K562 (cell line): ENCODE results near the gene NCKAP1. TPM values are rescaled to one million over a fixed set of nuclear protein-coding genes. Genes with fewer than 3 reads are reported as not detected.
"Not testable (repeated sequence)": the region's sequence is repeated elsewhere in the genome, so short reads cannot be mapped to it uniquely, and the experiment has no call there.

ENCODE experiments used
- ATAC-seq: fragments of 200-7000 bp; cut with Tn5 transposase; 3 replicates; pipeline ENCODE4 v1.9.1; 2020; ENCODE audit warnings: moderate library complexity
- BruUV-seq: library from RNA; stranded (reverse); fragments of 400-500 nt; replicated peaks from 2 replicates; lab custom pipeline; 2021; lab: Mats Ljungman, UMichigan
- CTCF ChIA-PET: fragments of 300-600 bp; formaldehyde crosslinking; extraction: SDS; loops from one replicate; lab custom pipeline; 2021; ENCODE audit warnings: low intra/inter-chr PET ratio; lab: Yijun Ruan, JAX
- POLR2A ChIA-PET: fragments of 300-600, 350-650 bp; sonication (Branson Sonifier 250); formaldehyde crosslinking; extraction: SDS; loops from one replicate; lab custom pipeline; 2021; ENCODE audit warnings: antibody characterized with exemption, inconsistent platforms; lab: Yijun Ruan, JAX
- DNase-seq, 4 experiments: peaks; one replicate each; pipeline versions ENCODE4 v3.0.0 to v3.0.0-alpha.2; 2011 to 2018; ENCODE audit warnings: low spot score in 3 of 4, mixed read lengths in 3 of 4; ENCODE audit errors: extremely low read depth in 1 of 4
- FAIRE-seq: peaks from 2 replicates; lab custom pipeline; 2011; peaks lifted over from hg19 to GRCh38; lab: Jason Lieb, UNC
- H2AFZ ChIP-seq: 2 replicates; pipeline ENCODE4 v1.6.0; 2011; ENCODE audit warnings: low read depth, low read length, control low read depth, inconsistent platforms
- H3K27ac ChIP-seq: fragments of 200-600 bp; 3 replicates; pipeline ENCODE4 v1.8.0; 2011; ENCODE audit warnings: low read depth, mild to moderate bottlenecking, control low read depth, inconsistent platforms, low read length, moderate library complexity, mixed read lengths; ENCODE audit errors: extremely low read depth
- H3K27me3 ChIP-seq, 2 experiments: fragments of 300-600 bp in 1 of 2; 2 replicates in 1 of 2; 3 replicates in 1 of 2; pipeline versions ENCODE4 v1.6.0 to v1.8.0; 2011; ENCODE audit warnings: inconsistent platforms in 2 of 2, low read length in 2 of 2, mild to moderate bottlenecking in 1 of 2, mixed read lengths in 1 of 2, moderate library complexity in 1 of 2; ENCODE audit not compliant: control insufficient read depth in 2 of 2, insufficient read depth in 2 of 2
- H3K36me3 ChIP-seq: fragments of 300-600 bp; 3 replicates; pipeline ENCODE4 v1.8.0; 2011; ENCODE audit warnings: mild to moderate bottlenecking, low read length, inconsistent platforms; ENCODE audit not compliant: control insufficient read depth, insufficient read depth
- H3K4me1 ChIP-seq, 2 experiments: fragments of 200-600 bp in 1 of 2; replicated peaks in 1 of 2; 2 replicates in 1 of 2; 3 replicates in 1 of 2; pipeline versions ENCODE4 v1.5.1 to v1.8.0; 2011; ENCODE audit warnings: inconsistent platforms in 2 of 2, low read length in 2 of 2, mild to moderate bottlenecking in 1 of 2, mixed read lengths in 1 of 2, moderate library complexity in 1 of 2; ENCODE audit not compliant: control insufficient read depth in 2 of 2, insufficient read depth in 2 of 2
- H3K4me2 ChIP-seq: 2 replicates; pipeline ENCODE4 v1.6.1; 2011; ENCODE audit warnings: low read length, control low read depth, inconsistent platforms, mixed read lengths; ENCODE audit not compliant: insufficient read depth
- H3K4me3 ChIP-seq: fragments of 200-600 bp; sonication (generic), shearing (Covaris generic); 2 replicates; pipeline ENCODE4 v1.5.1; 2016; ENCODE audit warnings: control low read depth, inconsistent platforms
- H3K79me2 ChIP-seq: fragments of 200-600 bp; 3 replicates; pipeline ENCODE4 v1.8.0; 2011; ENCODE audit warnings: low read length, inconsistent platforms; ENCODE audit not compliant: control insufficient read depth, insufficient read depth
- H3K9ac ChIP-seq, 2 experiments: 2 replicates each; pipeline versions ENCODE4 v1.6.0 to v1.6.1; 2011; ENCODE audit warnings: low read depth in 2 of 2, low read length in 2 of 2, control low read depth in 1 of 2, inconsistent platforms in 1 of 2, mild to moderate bottlenecking in 1 of 2, mixed read lengths in 1 of 2; ENCODE audit not compliant: insufficient read depth in 1 of 2
- H3K9me1 ChIP-seq: one replicate; pipeline ENCODE4 v1.6.0; 2011; ENCODE audit warnings: inconsistent platforms, mild to moderate bottlenecking, low read length, moderate library complexity; ENCODE audit not compliant: control insufficient read depth, insufficient read depth
- H3K9me3 ChIP-seq: replicated peaks from 2 replicates; pipeline ENCODE4 v1.5.1; 2011; ENCODE audit warnings: low read depth, low read length, inconsistent platforms; ENCODE audit not compliant: control insufficient read depth, insufficient read depth
- H4K20me1 ChIP-seq: replicated peaks from 2 replicates; pipeline ENCODE4 v1.6.1; 2011; ENCODE audit warnings: low read length, inconsistent platforms, mixed read lengths; ENCODE audit not compliant: control insufficient read depth, insufficient read depth
- C11orf30 ChIP-seq: fragments of 450-650 bp; IDR thresholded peaks from 2 replicates; pipeline ENCODE4 v1.6.1; 2016; ENCODE audit warnings: low read depth, mild to moderate bottlenecking
- KDM2B ChIP-seq: fragments of 250-450 bp; sonication (Bioruptor Pico); IDR thresholded peaks from 2 replicates; pipeline ENCODE4 v1.8.0; 2021; ENCODE audit warnings: mild to moderate bottlenecking, moderate library complexity
- MAFF ChIP-seq: IDR thresholded peaks from 2 replicates; pipeline ENCODE4 v1.6.1; 2012; ENCODE audit warnings: low read length, improper control_type of control experiment
- MAFG ChIP-seq: fragments of 450-650 bp; conservative IDR thresholded peaks from 2 replicates; pipeline ENCODE4 v1.6.1; 2016; ENCODE audit warnings: missing genetic modification characterization, missing compliant biosample characterization
- MAFK ChIP-seq: IDR thresholded peaks from 2 replicates; pipeline ENCODE4 v1.6.1; 2011; ENCODE audit warnings: low read length, improper control_type of control experiment
- MCM5 ChIP-seq: fragments of 450-650 bp; IDR thresholded peaks from 2 replicates; pipeline ENCODE4 v1.6.1; 2016; ENCODE audit warnings: low read depth
- NBN ChIP-seq: fragments of 450-650 bp; IDR thresholded peaks from 2 replicates; pipeline ENCODE4 v1.6.1; 2016; ENCODE audit warnings: low read depth, mild to moderate bottlenecking
- PHB2 ChIP-seq: fragments of 450-650 bp; IDR thresholded peaks from 2 replicates; pipeline ENCODE4 v1.6.1; 2017; ENCODE audit warnings: low read depth
- TCFL5 ChIP-seq: fragments of 250-450 bp; sonication (Bioruptor Pico); conservative IDR thresholded peaks from 2 replicates; pipeline ENCODE4 v1.6.1; 2021; ENCODE audit warnings: mild to moderate bottlenecking, moderate library complexity, matching md5 sums
- ZNF316 ChIP-seq: fragments of 450-650 bp; IDR thresholded peaks from 2 replicates; pipeline ENCODE4 v1.6.1; 2016
- ZNF561 ChIP-seq: fragments of 450-650 bp; formaldehyde crosslinking; conservative IDR thresholded peaks from 2 replicates; pipeline ENCODE4 v1.4.0; 2020; ENCODE audit warnings: mild to moderate bottlenecking, moderate library complexity
- WGBS: fragments of 100-300 bp; shearing (Covaris generic); methylation state at CpG from one replicate; pipeline ENCODE4 v1.1.6; 2016; ENCODE audit warnings: low coverage, mixed read lengths; ENCODE audit not compliant: insufficient coverage; ENCODE audit errors: missing lambda C conversion rate; 5-methylcytosine and 5-hydroxymethylcytosine counted together
- in situ Hi-C: fragments of 300-500 bp; cut with MboI; formaldehyde crosslinking; loops from 4 replicates; pipeline ENCODE4 v1.15.0; 2018; ENCODE audit warnings: inconsistent platforms, mixed read lengths
- intact Hi-C: fragments of 100-400 bp; cut with micrococcal nuclease; formaldehyde crosslinking; loops from 2 replicates; pipeline ENCODE4 v1.14.2; 2022
- polyA plus RNA-seq, 8 experiments: library from polyadenylated mRNA; depleted of rRNA in 4 of 8; stranded (reverse) in 5 of 8; unstranded in 3 of 8; fragments of >200 nt; fragmentation: Nextera tagmentation in 2 of 8; fragmentation: Illumina TruSeq in 1 of 8; extraction: Ambion mirVana in 2 of 8; extraction: Trizol in 1 of 8; gene quantifications; 2 replicates each; pipeline versions ENCODE4 v1.2.1 to v1.2.3, GENCODE V29; 2011 to 2014; ENCODE audit warnings: inconsistent platforms in 1 of 8, missing spikeins in 1 of 8
- total RNA-seq, 7 experiments: library from RNA; depleted of rRNA in 6 of 7; stranded (reverse); fragments of >200 nt in 6 of 7; fragmentation: Illumina TruSeq in 2 of 7; extraction: Trizol in 2 of 7; gene quantifications; 2 replicates each; pipeline versions ENCODE4 v1.2.1 to v1.2.3, GENCODE V29; 2011 to 2021; ENCODE audit warnings: low replicate concordance in 1 of 7
- TF ChIP-seq, protein P1 (sequence below): sonication (generic); formaldehyde crosslinking; IDR thresholded peaks from 2 replicates; pipeline ENCODE4 v1.4.0; 2020; ENCODE audit warnings: mild to moderate bottlenecking, missing genetic modification reagents

Gene NCKAP1
- total and polyA plus RNA-seq, 9 of the 15 experiments (the other 6 are each of a cell fraction or from before 2014, with no cell fraction given), result 34.0 to 153 (median 88.7) TPM

DNA sequence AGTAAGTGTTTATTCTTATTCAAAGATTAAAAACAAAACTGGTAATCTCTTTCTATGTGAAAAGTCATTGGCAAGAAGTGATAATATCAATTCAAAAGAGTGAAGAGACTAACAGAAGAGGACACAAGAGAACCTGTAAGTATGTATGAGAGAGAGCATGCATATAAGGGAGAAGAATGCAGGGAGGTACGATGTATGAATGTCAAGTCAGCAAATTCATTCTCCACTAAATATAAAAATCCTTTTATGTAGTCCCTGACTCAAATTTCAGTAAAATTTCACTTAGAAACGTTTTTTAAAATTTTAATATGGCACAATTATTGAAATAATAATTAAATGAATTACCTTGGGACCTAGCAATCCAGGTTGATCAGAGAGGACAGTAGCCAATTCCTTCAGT lies 55.3 kb downstream of the NCKAP1 start:
- Histone ChIP-seq H3K27ac (no peak overlapping the region), H3K79me2 (no peaks in the 10 kb centered on the region), H3K36me3 (peaks cover 74% of the 10 kb centered on the region), H3K9ac (no peak overlapping the region), H2AFZ (no peak overlapping the region), H3K4me1 (no peaks in the 10 kb centered on the region), H3K27me3 (no peaks in the 10 kb centered on the region), H3K4me3 (no peak overlapping the region), H3K9me1 (no peaks in the 10 kb centered on the region), H3K9me3 (no peaks in the 10 kb centered on the region), H4K20me1 (no peaks in the 10 kb centered on the region), H3K4me2 (no peak overlapping the region)
- no peak for DNase-seq
- ChIA-PET CTCF (no interaction called here), POLR2A (no interaction called here)
- WGBS, result 43% methylated on average over 2 of the region's 2 CpGs
- TF ChIP-seq MAFG (tag) (peak; percentile 92), PHB2 (no peak), MCM5 (no peak), C11orf30 (peak; percentile 91), ZNF316 (peak; percentile 96), MAFK (peak; percentile 94), KDM2B (CRISPR knock-in tag) (no peak), NBN (no peak), ZNF561 (CRISPR knock-in tag) (no peak), MAFF (peak; percentile 94), TCFL5 (no peak)
- TF ChIP-seq, protein P1, sequence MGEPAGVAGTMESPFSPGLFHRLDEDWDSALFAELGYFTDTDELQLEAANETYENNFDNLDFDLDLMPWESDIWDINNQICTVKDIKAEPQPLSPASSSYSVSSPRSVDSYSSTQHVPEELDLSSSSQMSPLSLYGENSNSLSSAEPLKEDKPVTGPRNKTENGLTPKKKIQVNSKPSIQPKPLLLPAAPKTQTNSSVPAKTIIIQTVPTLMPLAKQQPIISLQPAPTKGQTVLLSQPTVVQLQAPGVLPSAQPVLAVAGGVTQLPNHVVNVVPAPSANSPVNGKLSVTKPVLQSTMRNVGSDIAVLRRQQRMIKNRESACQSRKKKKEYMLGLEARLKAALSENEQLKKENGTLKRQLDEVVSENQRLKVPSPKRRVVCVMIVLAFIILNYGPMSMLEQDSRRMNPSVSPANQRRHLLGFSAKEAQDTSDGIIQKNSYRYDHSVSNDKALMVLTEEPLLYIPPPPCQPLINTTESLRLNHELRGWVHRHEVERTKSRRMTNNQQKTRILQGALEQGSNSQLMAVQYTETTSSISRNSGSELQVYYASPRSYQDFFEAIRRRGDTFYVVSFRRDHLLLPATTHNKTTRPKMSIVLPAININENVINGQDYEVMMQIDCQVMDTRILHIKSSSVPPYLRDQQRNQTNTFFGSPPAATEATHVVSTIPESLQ (CRISPR knock-in tag), result no peak
- in situ Hi-C loops (loop anchor here (10.0 kb wide), 1 partner anchor 218 kb away; no protein-coding TSS in a partner anchor), intact Hi-C loops (loop anchor here (5.0 kb wide), 2 partner anchors 116 to 221 kb away; partner anchors contain the start of gene FRZB)
- no TSS peak for BruUV-seq
- 0 out of 3 replicates have a peak, but pooled peaks have one; percentile 19 for ATAC-seq
- FAIRE-seq, result no peak

DNA sequence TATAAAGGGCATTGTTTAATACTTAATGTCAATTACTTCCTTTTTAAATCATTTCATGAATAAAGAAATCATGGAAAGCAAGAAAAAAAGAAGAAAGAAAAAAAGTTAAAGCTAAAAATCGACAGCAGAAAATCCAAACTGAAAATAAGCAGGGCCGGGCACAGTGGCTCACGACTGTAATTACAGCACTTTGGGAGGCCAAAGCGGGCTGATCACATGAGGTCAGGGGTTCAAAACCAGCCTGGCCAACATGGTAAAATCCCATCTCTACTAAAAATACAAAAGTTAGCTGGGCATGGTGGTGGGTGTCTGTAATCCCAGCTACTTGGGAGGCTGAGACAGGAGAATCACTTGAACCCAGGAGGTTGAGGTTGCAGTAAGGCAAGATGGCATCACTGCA lies 56.8 kb downstream of the NCKAP1 start:
- H4K20me1 ChIP-seq, H3K27me3 ChIP-seq, DNase-seq, FAIRE-seq, H3K4me2 ChIP-seq, BruUV-seq, H3K4me1 ChIP-seq, H3K79me2 ChIP-seq, H3K9me1 ChIP-seq, ATAC-seq, H3K27ac ChIP-seq, H3K4me3 ChIP-seq, H2AFZ ChIP-seq, H3K9me3 ChIP-seq, H3K9ac ChIP-seq: not testable (repeated sequence)
- peaks cover 79% of the 10 kb centered on the region for H3K36me3 ChIP-seq
- CTCF ChIA-PET, result interaction anchor here (0.9 kb wide), 1 partner anchor 315 kb away, joined by 5 read pairs; no protein-coding TSS in a partner anchor
- in situ Hi-C loops, result loop anchor here (10.0 kb wide), 1 partner anchor 217 kb away; no protein-coding TSS in a partner anchor
- intact Hi-C loops, result loop anchor here (2.0 to 5.0 kb wide), 4 partner anchors 57 to 795 kb away; partner anchors contain the start of genes FRZB and NCKAP1
- POLR2A ChIA-PET, result interaction anchor here (0.6 kb wide), 1 partner anchor 214 kb away, joined by 3 read pairs; no protein-coding TSS in a partner anchor
- 89% methylated on average over 4 of the region's 4 CpGs for WGBS
